GM23248 (cell line): ENCODE data around the gene DPP6.
"Not testable (repeated sequence)": the region's sequence is repeated elsewhere in the genome, so short reads cannot be mapped to it uniquely, and the experiment has no call there.

Source experiments
- EZH2 ChIP-seq: fragments of 200-600 bp; sonication (generic); IDR thresholded peaks from 2 replicates; pipeline ENCODE4 v1.6.1; 2018; ENCODE audit warnings: antibody characterized with exemption, mild to moderate bottlenecking; ENCODE audit not compliant: insufficient read depth, poor library complexity, severe bottlenecking
- EZH2phosphoT487 ChIP-seq: fragments of 200-600 bp; sonication (generic); IDR thresholded peaks from 2 replicates; pipeline ENCODE4 v1.6.1; 2018; ENCODE audit warnings: antibody characterized with exemption, moderate library complexity, mild to moderate bottlenecking, low read depth; ENCODE audit not compliant: insufficient read depth

DNA sequence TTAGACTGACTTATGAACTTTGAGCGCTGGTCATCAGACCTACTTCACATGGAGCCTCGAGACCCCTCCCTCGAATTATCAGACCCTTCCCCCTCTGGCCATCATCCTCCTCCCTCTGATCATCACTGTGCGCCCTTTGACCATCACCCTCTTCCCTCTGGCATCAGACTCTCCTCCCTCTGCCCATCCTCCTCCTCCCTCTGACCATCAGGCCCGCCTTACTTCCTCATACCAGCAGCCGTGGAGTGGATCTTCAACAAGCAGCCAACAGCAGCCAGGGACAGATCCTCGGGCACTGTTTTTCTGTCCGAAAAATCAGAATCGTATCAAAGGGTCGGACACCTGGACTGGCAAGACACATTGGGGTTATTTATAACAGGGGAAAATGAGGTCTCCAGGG lies 70.5 kb downstream of the DPP6 start:
- TF ChIP-seq EZH2phosphoT487, EZH2: not testable (repeated sequence)
